Non-pigmented ciliary epithelial cell (primary cell): ENCODE results near the gene CIAO2A.
"Not testable (repeated sequence)": the region's sequence is repeated elsewhere in the genome, so short reads cannot be mapped to it uniquely, and the experiment has no call there.

Source experiments
- DNase-seq: peaks from one replicate; pipeline ENCODE4 v3.0.0-alpha.2; 2010; ENCODE audit warnings: low read depth

The CIAO2A gene

DNA sequence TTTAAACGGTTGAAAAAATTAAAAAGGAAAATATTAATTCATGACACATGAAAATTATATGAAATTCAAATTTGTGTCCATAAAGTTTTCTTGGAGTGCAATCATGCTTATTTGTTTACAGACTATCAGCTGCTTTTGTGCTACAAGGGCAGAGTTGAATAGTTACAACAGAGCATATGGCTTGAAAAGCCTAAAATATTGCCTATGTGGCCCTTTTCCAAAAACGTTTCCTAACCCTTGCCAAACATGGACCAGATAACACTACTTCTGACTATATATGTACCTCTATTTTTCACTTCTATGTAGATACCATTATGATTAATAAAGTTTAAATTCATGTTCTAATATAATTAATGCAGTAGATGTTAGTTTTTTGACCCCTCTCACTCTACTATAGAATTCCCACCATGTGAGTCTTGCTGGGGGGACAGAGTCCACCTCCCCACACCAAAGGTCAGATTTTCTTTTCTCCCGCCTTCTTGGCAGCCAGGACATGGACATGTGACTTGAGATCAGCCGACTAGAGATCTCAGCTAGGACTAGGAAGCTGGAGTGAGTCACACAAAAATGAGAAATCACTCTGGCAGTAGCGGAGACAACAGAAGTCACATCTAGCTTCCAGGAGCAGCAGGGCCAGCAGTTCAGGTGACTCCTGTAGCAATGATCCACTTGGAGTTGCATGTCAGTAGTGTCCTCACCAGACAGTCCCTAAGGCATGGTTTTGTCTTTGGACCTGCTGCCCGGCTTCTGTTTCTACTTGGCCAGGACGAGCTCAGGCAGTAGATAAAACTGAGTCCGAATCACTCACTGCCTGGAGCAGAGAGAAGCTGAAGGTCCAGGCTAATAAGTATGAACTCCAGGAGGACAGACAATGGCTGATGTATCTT, 22.4 kb downstream of the CIAO2A start:
- peak; percentile 63 for DNase-seq

DNA sequence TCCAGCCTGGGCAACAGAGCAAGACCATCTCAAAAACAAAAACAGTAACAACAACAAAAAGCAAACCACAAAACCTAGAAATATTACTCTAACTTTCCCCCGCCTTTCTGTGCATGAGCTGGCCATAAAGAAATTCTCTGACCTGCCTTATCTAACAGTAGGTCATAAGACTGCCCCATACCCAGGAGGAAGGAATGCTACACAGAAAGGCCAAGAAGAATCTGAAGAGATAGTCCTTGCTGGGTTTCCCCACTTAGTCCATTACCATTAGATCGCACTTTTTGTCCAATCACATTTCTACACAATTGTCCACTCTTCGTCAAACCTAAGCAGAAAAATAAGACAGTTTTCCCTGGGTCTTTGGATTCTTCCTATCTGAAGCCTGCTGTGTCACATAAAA, 23.5 kb downstream of the CIAO2A start:
- DNase-seq = no peak

DNA sequence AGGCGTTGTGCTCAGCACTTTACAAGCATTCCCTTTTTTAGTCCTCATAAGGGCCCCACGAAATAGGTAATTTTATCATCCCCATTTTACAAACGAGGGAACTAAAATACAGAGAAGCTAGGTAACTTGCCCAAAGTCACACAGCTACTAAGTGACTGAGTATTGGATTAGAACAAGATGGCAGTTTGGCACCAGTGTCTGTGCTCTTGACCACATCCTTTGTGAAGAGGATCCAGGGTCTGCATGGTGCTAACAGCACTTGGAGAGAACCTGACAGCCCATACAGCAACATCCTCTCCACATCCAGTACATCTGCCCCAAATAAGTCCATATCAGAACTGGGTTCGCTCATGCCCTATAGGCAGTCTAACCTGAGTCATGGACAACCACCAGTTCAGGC, 25.5 kb downstream of the CIAO2A start:
- no peak for DNase-seq

DNA sequence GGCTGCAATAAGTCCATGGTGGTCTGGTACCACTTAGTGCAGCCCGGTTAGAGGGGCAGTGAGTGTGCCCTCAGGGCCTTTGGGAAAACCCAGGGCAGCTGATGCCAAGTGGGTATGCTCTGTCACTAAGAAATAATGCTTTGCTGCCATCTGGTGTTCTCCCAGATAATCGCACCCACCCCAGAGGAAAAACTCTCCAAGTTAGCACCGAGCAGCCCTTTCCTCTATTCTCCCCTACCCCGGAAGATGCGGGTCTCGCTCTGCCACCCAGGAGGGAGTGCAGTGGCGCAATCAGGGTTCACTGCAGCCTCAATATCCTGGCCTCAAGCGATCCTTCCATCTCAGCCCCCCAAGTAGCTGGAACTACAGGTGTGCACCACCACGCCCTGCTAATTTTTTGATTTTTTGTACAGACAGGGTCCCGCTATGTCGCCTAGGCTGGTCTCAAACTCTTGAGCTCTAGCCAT, 26.0 kb downstream of the CIAO2A start:
- DNase-seq = no peak

GRCh38 chr15:64066451-64066850, 27.2 kb downstream of the CIAO2A start:
- no peak for DNase-seq

DNA sequence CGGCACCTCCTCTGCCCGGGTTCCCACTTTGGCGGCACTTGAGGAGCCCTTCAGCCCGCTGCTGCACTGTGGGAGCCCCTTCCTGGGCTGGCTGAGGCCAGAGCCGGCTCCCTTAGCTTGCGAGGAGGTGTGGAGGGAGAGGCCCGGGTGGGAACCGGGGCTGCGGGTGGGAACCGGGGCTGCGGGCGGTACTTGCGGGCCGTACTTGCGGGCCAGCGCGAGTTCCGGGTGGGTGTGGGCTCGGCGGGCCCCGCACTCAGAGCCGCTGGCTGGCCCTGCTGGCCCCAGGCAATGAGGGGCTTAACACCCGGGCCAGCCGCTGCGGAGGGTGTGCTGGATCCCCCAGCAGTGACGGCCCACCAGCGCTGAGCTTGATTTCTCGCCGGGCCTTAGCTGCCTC, 32.9 kb downstream of the CIAO2A start:
- no peak for DNase-seq

GRCh38 chr15:64059104-64059503, 34.5 kb downstream of the CIAO2A start:
- not testable (repeated sequence) for DNase-seq

DNA sequence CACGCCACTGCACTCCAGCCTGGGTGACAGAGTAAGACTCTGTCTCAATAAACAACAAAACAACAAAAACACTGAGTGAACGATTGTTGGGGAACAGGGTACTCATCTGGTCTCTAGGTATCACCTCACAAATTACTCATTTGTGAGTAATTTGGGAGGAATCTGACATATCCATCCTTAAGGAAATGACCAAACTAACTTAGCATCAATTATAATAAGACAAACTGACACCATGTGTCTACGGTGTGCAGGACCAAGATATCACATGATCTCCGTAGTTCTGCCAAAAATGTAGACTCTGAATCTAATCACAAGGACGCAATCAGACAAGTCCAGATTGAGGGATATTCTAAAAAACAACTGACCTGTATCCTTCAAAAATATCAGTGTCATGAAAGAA, 35.4 kb downstream of the CIAO2A start:
- DNase-seq = no peak

DNA sequence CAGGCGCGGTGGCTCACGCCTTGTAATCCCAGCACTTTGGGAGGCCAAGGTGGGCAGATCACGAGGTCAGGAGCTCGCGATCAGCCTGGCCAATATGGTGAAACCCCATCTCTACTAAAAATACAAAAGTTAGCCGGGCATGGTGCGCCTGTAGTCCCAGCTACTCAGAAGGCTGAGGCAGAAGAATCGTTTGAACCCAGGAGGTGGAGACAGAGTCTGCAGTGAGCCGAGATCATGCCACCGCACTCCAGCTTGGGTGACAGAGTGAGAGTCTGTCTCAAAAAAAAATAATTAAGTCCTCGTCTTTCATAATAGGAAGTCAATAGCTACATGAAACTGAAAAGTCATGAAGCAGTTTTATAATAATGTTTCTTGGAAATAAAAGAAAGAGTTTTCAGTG, 40.0 kb downstream of the CIAO2A start:
- not testable (repeated sequence) for DNase-seq

DNA sequence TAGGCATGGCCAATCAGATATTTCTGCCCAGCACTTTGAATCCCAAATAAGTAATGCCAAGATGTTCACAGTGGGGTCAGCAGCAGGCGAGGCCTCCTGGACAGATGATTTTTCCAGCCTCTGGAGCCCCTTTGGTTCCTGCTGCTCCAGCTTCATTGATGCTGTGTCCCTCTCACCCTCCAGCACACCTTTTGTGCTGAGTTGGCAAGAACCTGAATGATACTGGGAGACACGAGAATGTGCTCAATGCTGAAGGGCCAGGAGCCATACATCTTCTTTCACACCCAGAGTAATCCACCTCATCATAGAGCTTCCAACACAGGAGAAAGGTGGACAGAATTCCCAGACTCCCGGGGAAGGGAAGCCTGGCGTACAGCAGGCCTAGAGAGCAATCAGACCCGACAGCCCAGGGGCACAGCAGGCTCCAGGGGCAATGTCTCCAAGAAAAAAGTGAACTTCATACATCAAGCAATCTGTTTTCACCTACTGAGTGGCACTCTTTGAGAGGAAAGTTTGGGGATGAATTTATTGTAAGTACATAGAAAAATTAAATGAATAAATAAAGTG, 40.6 kb downstream of the CIAO2A start:
- no peak for DNase-seq

DNA sequence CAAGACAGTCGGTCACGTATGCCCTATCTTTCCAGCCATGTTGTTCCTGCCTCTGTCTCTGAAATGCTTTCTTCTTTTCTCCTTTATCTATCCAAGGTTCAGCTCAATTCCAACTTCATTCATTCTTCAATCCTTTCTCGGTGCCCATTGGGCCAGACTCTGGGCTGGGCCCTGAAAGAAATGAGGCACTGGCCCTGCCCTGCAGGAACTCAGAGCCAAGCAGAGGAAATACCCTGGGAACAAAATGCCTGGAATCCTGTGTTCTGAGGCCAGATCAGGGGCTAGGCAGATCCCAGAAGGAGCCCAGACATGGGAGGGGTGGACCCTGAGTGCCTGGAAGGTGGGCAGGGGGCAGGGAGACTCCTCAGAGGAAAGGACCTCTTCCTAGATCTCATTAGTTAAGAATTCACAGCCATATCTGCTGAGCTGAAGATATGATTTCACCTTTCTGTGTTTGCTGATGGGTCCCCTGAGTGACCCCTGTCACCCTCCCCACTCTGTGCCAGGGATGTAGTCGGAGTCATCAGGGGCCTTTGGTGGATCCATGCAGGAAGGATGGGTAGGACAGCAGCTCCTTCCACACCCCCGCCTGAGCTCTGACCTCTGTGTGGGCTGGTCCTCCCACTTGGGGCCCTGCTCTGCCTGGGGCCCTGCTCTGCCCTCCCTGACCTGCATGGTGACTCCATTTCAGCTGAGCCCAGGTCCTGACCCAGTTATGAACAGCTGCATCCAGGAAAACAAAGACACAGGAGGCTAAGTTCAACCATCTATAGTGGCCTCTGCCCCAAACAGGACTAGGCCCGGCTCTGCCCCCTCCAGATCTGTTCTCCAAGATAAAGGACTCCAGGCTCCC, 42.0 kb downstream of the CIAO2A start:
- no peak for DNase-seq

DNA sequence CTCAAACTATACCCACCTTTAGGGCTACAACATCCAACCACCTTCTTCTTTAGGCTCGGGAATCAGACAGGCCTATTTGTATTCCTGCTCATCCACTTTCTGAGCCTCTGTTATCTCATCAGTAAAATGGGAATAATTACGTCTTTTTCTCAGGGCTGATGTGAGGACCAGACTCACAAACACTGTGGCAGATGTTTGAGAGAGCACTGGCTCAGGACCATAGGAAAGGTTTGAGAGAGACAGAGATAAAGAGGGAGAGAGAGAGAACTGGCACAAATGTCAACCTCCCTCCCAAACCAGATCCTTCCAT, 42.6 kb downstream of the CIAO2A start:
- no peak for DNase-seq

DNA sequence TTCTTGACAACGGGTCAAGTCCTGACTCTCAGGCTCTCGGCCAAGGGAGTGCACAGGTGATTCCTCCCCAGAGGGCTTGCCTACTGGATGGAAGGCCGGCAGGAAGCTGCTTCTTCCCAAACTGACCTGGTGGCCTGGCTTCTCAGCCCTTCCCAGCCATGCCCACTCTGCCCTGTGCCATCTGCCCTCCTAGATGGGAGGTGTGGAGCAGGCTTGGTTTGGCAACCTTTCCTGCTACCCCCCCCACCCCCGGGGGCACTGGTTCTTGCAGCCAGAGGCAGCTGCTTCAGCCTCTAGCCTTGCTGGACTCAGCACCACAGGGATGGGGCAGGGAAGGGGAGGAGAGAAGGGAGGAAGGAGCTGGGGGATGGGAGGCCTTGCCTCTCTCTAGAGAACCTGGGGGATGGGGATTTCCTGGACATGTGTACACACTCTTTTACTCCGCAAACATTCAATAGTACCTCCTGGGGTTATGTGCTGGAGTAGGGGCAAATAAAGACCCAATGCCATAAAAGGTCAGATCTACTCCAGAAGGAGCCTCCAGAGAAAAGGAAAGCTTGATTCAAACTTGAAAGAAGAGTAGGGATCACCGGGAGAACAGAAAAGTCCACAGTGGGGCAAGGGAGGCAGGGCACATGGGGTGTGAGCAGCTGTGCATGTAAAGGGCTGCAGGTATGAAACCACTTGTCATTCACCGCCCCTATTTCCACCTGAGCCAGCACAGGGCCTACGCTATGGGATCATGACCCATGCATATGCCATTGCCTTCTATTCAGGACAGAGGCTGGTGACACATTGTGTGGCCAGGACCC, 43.2 kb downstream of the CIAO2A start:
- no peak for DNase-seq

GRCh38 chr15:64048781-64049460, 44.7 kb downstream of the CIAO2A start:
- DNase-seq = no peak

GRCh38 chr15:64046421-64047153, 47.1 kb downstream of the CIAO2A start, which contains the start of gene DAPK2:
Gene DAPK2 (minus strand): TSS chr15:64046485. CDS start chr15:64040261, 6,224 bp downstream.
- no peak for DNase-seq

- DNase-seq = no peak
These were observed 47.7 kb downstream of the CIAO2A start for GRCh38 chr15:64045774-64046420.

- DNase-seq = no peak
These were observed 48.6 kb downstream of the CIAO2A start for GRCh38 chr15:64045101-64045435.

DNA sequence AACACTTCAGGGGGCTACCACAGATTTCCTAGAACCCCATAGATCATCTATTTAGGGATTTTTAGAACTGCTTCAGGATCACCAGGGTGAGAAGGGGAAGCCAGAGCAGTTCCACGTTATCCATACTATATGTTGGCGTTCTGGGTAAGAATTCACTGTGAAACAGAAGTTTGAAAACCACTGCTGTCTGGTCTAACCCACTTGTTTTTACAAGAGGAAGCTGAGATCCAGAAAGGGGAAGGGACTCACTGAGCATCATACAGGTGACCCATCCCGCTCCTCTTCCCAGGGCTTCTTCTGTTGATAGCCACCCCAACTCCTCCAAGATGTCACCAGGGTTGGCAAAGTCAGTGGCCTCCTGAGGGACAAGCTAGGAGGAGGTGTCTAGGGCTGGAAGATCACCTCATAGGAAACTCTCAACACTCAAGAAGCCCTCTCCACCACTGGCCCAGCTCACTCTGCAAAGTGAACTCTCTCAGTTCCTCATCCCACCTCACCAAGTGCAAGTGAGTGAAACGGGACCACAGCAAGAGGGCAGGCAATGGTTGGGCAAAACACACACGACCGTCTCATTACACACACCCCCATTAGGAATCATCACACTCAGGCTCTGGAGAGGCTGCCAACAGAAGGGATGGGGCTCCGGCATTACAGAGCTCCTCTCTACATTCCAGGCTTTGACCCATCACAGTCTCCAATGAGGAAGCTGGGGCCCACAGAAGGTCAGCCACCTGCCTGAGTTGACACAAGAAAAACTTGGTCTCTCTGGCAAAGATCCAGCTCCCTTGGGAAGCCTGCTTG, 49.1 kb downstream of the CIAO2A start:
- no peak for DNase-seq

DNA sequence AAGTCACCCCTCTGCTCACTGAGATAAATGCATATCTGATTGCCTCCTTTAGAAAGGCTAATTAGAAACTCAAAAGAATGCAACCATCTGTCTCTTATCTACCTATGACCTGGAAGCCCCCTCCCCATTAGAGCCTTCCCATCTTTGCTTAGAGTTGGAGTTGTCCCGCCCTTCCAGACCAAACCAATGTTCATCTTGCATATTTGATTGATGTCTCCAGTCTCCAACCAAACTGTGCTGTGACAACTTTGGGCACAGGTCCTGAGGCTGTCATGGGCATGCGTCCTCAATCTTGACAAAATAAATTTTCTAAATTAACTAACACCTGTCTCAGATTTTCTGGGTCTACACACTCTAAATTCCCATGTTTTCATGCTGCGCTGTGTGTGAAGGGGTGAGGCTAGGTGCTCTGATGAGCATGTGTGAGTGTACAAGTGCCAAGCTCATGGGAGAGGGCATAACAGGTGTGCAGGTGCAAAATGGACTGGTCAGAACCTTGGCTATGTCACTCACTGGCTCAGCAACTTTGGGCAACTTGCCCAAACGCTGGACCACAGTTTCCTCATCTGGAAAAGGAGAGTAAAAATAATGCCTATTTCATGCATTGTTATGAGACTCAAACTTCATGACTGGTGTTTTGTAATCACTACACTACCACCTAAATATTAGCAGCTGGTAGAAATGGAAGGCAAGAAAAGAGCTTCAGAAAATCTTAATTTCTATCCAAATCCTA, 54.6 kb downstream of the CIAO2A start:
- DNase-seq = no peak
